HG03025 (cell line): Measurements from ENCODE around the gene LPCAT2.

ENCODE experiments used
- ATAC-seq: cut with Tn5 transposase; IDR thresholded peaks from one replicate; pipeline ENCODE4 v1.9.1; 2021; ENCODE audit warnings: mild to moderate bottlenecking, moderate library complexity; ENCODE audit not compliant: unreplicated experiment, low FRiP score

Gene LPCAT2

GRCh38 chr16:55480228-55480655, 28.6 kb upstream of the LPCAT2 start:
- no peak for ATAC-seq

GRCh38 chr16:55481023-55481422, 27.8 kb upstream of the LPCAT2 start:
- ATAC-seq = no peak

- ATAC-seq = no peak
Observed at GRCh38 chr16:55482056-55482455, 26.8 kb upstream of the LPCAT2 start.

GRCh38 chr16:55487048-55487803, 21.6 kb upstream of the LPCAT2 start:
- ATAC-seq = no peak

- ATAC-seq = no peak
Observed at GRCh38 chr16:55488306-55488705, 20.6 kb upstream of the LPCAT2 start.

- ATAC-seq = no peak
Observed at GRCh38 chr16:55489119-55489955, 19.5 kb upstream of the LPCAT2 start.

- ATAC-seq = no peak
Observed at GRCh38 chr16:55489956-55490265, 19.0 kb upstream of the LPCAT2 start.

- ATAC-seq = no peak
Observed at GRCh38 chr16:55490301-55490700, 18.6 kb upstream of the LPCAT2 start.

GRCh38 chr16:55491691-55492090, 17.2 kb upstream of the LPCAT2 start:
- no peak for ATAC-seq

- no peak for ATAC-seq
Observed at GRCh38 chr16:55492756-55493380, 16.0 kb upstream of the LPCAT2 start.

- no peak for ATAC-seq
Observed at GRCh38 chr16:55494994-55495421, 13.9 kb upstream of the LPCAT2 start.

- ATAC-seq = no peak
Observed at GRCh38 chr16:55495616-55496289, 13.1 kb upstream of the LPCAT2 start.

- ATAC-seq = no peak
Observed at GRCh38 chr16:55496509-55497145, 12.2 kb upstream of the LPCAT2 start.

GRCh38 chr16:55497558-55497957, 11.3 kb upstream of the LPCAT2 start:
- ATAC-seq = no peak

GRCh38 chr16:55498101-55498500, 10.8 kb upstream of the LPCAT2 start:
- no peak for ATAC-seq

- no peak for ATAC-seq
Observed at GRCh38 chr16:55499281-55499680, 9.6 kb upstream of the LPCAT2 start.

GRCh38 chr16:55499951-55500529, 8.8 kb upstream of the LPCAT2 start:
- ATAC-seq = no peak

GRCh38 chr16:55500530-55501011, 8.3 kb upstream of the LPCAT2 start:
- no peak for ATAC-seq

- no peak for ATAC-seq
Observed at GRCh38 chr16:55501549-55502322, 7.1 kb upstream of the LPCAT2 start.
